Measurements from ENCODE around the gene PHLDB2. TPM values are rescaled to one million over a fixed set of nuclear protein-coding genes. Genes with fewer than 3 reads are reported as not detected.

The PHLDB2 gene
- total RNA-seq, 2 experiments from 2014 or later = 0.61 to 2.1 TPM

- Histone ChIP-seq H4K20me1 (ENCODE audit: insufficient read depth, low read length) (no peaks in the 10 kb centered on the region), H3K27ac (ENCODE audit: low read depth, low read length, poor library complexity, severe bottlenecking) (no peak overlapping the region), H2AFZ (ENCODE audit: low read length) (no peak overlapping the region), H3K36me3 (ENCODE audit: insufficient read depth, low read length) (no peaks in the 10 kb centered on the region), H3K4me2 (ENCODE audit: low read length) (no peak overlapping the region), H3K79me2 (ENCODE audit: insufficient read depth, low read depth, low read length) (no peaks in the 10 kb centered on the region), H3K9me3 (ENCODE audit: low read length) (no peaks in the 10 kb centered on the region), H3K9me2 (ENCODE audit: insufficient read depth, low read length) (no peaks in the 10 kb centered on the region), H3K4me3 (ENCODE audit: low read depth, low read length, poor library complexity, severe bottlenecking) (no peak overlapping the region), H3K4me1 (ENCODE audit: insufficient read depth, low read length, poor library complexity, severe bottlenecking) (no peaks in the 10 kb centered on the region)
- POLR2A ChIA-PET = no interaction called here
- no TSS peak for BruUV-seq (replicated peaks)
- CTCF ChIA-PET (ENCODE audit: unreplicated experiment) = no interaction called here
- TF ChIP-seq CTCF (conservative IDR thresholded peaks at IDR 0.05; ENCODE audit: low read length) = no peak
- TF ChIP-seq EZH2phosphoT487 (IDR thresholded peaks at IDR 0.05; ENCODE audit: borderline replicate concordance, low read depth, low read length) = no peak
- DNase-seq (ENCODE audit: low spot score) = no peak
- intact Hi-C loops (cut with micrococcal nuclease; ENCODE audit: unreplicated experiment) = no loop called here
Observed at GRCh38 chr3:111811811-111812210, 47.3 kb upstream of the PHLDB2 start.

GRCh38 chr3:111812701-111813100, 46.4 kb upstream of the PHLDB2 start:
- intact Hi-C loops (cut with micrococcal nuclease; ENCODE audit: unreplicated experiment) = no loop called here
- Histone ChIP-seq H3K4me1 (ENCODE audit: insufficient read depth, low read length, poor library complexity, severe bottlenecking) (no peaks in the 10 kb centered on the region), H3K4me3 (ENCODE audit: low read depth, low read length, poor library complexity, severe bottlenecking) (no peak overlapping the region), H3K9me2 (ENCODE audit: insufficient read depth, low read length) (no peaks in the 10 kb centered on the region), H3K4me2 (ENCODE audit: low read length) (no peak overlapping the region), H4K20me1 (ENCODE audit: insufficient read depth, low read length) (no peaks in the 10 kb centered on the region), H3K36me3 (ENCODE audit: insufficient read depth, low read length) (no peaks in the 10 kb centered on the region), H3K27ac (ENCODE audit: low read depth, low read length, poor library complexity, severe bottlenecking) (no peak overlapping the region), H3K79me2 (ENCODE audit: insufficient read depth, low read depth, low read length) (no peaks in the 10 kb centered on the region), H3K9me3 (ENCODE audit: low read length) (no peaks in the 10 kb centered on the region), H2AFZ (ENCODE audit: low read length) (no peak overlapping the region)
- ChIA-PET POLR2A (interaction anchor here (0.8 kb wide), 1 partner anchor 19 kb away, joined by 3 read pairs; no protein-coding TSS in a partner anchor), CTCF (ENCODE audit: unreplicated experiment) (no interaction called here)
- DNase-seq (ENCODE audit: low spot score) = no peak
- no peak for TF ChIP-seq CTCF (conservative IDR thresholded peaks at IDR 0.05; ENCODE audit: low read length)
- BruUV-seq (replicated peaks) = no TSS peak

GRCh38 chr3:111813441-111813840, 45.6 kb upstream of the PHLDB2 start:
- TF ChIP-seq CTCF (conservative IDR thresholded peaks at IDR 0.05; ENCODE audit: low read length) (no peak), EZH2phosphoT487 (IDR thresholded peaks at IDR 0.05; ENCODE audit: borderline replicate concordance, low read depth, low read length) (no peak)
- Histone ChIP-seq H3K9me2 (ENCODE audit: insufficient read depth, low read length) (no peaks in the 10 kb centered on the region), H3K79me2 (ENCODE audit: insufficient read depth, low read depth, low read length) (no peaks in the 10 kb centered on the region), H2AFZ (ENCODE audit: low read length) (no peak overlapping the region), H4K20me1 (ENCODE audit: insufficient read depth, low read length) (no peaks in the 10 kb centered on the region), H3K4me3 (ENCODE audit: low read depth, low read length, poor library complexity, severe bottlenecking) (no peak overlapping the region), H3K36me3 (ENCODE audit: insufficient read depth, low read length) (no peaks in the 10 kb centered on the region), H3K4me2 (ENCODE audit: low read length) (no peak overlapping the region), H3K9me3 (ENCODE audit: low read length) (no peaks in the 10 kb centered on the region), H3K27ac (ENCODE audit: low read depth, low read length, poor library complexity, severe bottlenecking) (no peak overlapping the region), H3K4me1 (ENCODE audit: insufficient read depth, low read length, poor library complexity, severe bottlenecking) (no peaks in the 10 kb centered on the region)
- no TSS peak for BruUV-seq (replicated peaks)
- ChIA-PET CTCF (ENCODE audit: unreplicated experiment) (no interaction called here), POLR2A (no interaction called here)
- intact Hi-C loops (cut with micrococcal nuclease; ENCODE audit: unreplicated experiment) = no loop called here
- no peak for DNase-seq (ENCODE audit: low spot score)

Measured in OCI-LY7 (cell line).